WTC11 (cell line): ENCODE results near the gene SLC36A2.

Experiments used
- CTCF ChIP-seq: fragments of 200-600 bp; IDR thresholded peaks from 2 replicates; pipeline ENCODE4 v1.8.0; 2022; ENCODE audit warnings: antibody characterized with exemption
- EMX1 ChIP-seq: fragments of 250-450 bp; sonication (Bioruptor Pico); IDR thresholded peaks from 2 replicates; pipeline ENCODE4 v1.8.0; 2021; ENCODE audit warnings: mild to moderate bottlenecking

GRCh38 chr5:151320481-151320880, 26.9 kb downstream of the SLC36A2 start:
- no peak for TF ChIP-seq CTCF
- no peak for TF ChIP-seq EMX1 (CRISPR knock-in tag)
